Caki2 (cell line): ENCODE measurements around the gene EXOSC7. TPM values are rescaled to one million over a fixed set of nuclear protein-coding genes. Genes with fewer than 3 reads are reported as not detected.

Experiments used
- DNase-seq: peaks from one replicate; pipeline ENCODE4 v3.0.0-alpha.2; 2015; ENCODE audit warnings: low read depth
- in situ Hi-C: cut with HindIII; loops from 2 replicates; pipeline ENCODE4 v1.10.0; 2016; ENCODE audit warnings: low sequenced_read_pairs, low pct_unique_long_range_greater_than_20kb, mixed read lengths
- total RNA-seq: library from RNA; depleted of rRNA; stranded (reverse); fragments of >200 nt; shearing (Covaris generic); gene quantifications from 2 replicates; pipeline ENCODE4 v1.2.3, GENCODE V29; 2014; ENCODE audit warnings: low replicate concordance

EXOSC7 gene
- total RNA-seq, 1 experiment from 2014 or later: 24.0 TPM

GRCh38 chr3:44987332-44987731 lies 11.3 kb downstream of the EXOSC7 start:
- no peak for DNase-seq

DNA sequence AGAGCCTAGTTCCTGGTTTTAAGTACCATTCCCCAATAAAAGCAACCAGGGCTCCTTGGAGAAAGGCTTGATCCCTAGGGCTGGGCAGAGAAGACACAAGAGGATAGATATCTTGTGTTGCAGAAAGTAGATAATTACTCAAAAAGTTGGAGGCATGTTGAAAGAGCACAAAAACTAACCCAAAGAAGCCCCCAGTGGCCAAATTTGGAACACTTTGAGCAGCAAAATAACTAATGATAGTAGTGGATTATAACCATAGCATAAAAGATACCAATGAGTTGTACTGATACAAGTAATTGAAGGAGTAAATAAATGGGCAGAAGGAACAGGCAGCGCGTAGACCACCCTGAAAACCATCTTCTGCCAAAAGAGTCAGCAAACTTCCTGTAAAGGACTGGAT lies 12.0 kb downstream of the EXOSC7 start:
- no peak for DNase-seq
- in situ Hi-C loops: no loop called here

More at GRCh38 chr3:44987332-44987731, 11.3 kb downstream of the EXOSC7 start:
- in situ Hi-C loops: no loop called here

DNA sequence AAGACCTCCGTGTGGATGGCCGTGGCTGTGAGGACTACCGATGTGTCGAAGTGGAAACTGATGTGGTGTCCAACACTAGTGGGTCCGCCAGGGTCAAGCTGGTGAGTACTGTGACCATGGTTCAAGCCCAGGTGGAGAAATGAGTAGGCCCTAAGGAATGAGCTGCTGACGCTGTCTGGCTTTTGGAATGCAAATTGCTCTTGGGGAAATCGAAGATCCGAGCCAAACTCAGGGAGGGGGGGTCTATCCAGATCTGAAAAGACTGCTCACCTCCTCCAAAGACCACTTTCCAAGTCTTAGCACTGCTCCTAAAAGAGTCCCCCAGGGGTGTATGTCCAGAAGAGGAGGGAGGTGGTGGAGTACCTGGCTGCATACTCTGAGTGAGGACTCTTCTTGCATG lies 13.1 kb downstream of the EXOSC7 start:
- in situ Hi-C loops: no loop called here

GRCh38 chr3:44989636-44990373 lies 13.8 kb downstream of the EXOSC7 start:
- in situ Hi-C loops: no loop called here

More for the DNA sequence above, 13.1 kb downstream of the EXOSC7 start:
- no peak for DNase-seq

GRCh38 chr3:44991326-44991725 lies 15.3 kb downstream of the EXOSC7 start:
- no peak for DNase-seq
- in situ Hi-C loops: no loop called here

More at GRCh38 chr3:44989636-44990373, 13.8 kb downstream of the EXOSC7 start:
- no peak for DNase-seq

GRCh38 chr3:44992555-44993470 lies 16.8 kb downstream of the EXOSC7 start:
- no peak for DNase-seq

DNA sequence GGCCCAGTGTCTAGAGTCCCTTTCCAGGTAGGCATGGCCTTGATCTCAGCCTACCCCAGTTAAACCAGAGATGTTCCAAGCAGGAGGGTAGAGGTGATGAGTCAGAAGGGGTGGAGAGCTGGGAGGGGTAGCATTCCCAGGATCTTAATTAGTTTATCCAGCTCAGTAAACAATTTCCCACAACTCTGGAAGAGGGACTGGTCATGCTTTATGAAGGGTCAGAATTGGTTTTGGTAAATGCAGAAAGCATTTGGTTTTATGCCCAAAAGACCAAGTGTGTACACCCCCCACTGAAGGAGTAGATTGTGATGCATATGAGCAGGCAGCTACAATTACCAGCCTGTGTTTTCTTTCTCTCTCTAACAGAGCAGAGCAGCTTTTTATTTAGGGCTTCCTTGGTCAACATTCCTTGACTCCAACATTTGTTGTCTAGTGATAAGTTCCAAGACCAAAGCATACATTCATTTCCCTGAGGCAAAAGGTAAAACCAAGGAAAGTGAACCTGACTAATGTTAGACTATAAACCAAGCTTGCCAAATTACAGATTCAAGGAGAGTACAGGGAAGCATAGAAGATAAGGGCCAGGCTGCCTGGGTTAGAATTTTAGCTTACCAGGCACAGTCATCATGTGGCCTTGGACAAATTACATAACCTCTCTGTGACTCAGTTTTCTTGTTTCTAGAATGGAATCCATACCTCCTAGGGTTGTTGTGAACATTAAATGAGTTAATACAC lies 17.6 kb downstream of the EXOSC7 start:
- peak; percentile 67 for DNase-seq
- in situ Hi-C loops: no loop called here

More at GRCh38 chr3:44992555-44993470, 16.8 kb downstream of the EXOSC7 start:
- in situ Hi-C loops: no loop called here

GRCh38 chr3:44995142-44995770 lies 19.2 kb downstream of the EXOSC7 start:
- in situ Hi-C loops: no loop called here
- DNase-seq: peak; percentile 75

GRCh38 chr3:44996556-44996969 lies 20.5 kb downstream of the EXOSC7 start:
- DNase-seq: peak; percentile 64
- in situ Hi-C loops: no loop called here

DNA sequence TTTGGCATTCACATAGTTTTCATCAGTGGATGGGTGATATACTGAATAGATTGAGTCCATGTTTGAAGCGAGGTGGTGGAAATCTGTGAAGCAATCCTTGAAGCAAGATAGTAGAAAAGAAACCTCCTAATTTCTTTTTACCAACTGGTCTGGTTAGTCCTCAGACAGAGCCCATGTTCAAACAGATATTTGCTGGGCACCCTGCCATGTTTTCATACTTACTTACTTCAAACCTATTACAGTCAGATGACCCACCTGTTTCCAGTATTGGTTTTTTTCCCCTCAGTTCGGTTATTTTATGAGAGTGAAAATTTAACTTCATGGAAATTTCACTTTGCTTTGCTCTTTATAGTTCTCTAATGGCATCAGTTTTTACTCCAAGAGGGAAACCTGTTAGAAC lies 23.7 kb downstream of the EXOSC7 start:
- in situ Hi-C loops: no loop called here
- DNase-seq: no peak

DNA sequence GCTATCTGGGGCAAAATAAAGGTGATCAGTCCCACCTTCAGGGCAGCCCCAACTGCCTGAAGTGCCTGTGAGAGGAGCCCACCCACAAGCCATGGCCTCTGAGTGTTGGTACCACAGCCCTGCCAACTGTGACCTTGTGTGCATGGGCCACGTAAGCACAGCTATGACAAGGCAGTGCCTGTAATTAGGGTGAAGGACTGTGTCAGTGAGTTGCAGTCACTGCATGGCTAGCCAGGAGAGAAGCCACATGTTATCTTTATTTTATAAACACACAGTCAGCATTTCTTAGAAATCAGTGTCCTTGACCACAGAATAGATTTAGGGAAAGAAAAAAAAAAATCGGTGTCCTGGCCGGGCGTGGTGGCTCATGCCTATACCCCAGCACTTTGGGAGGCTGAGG lies 24.8 kb downstream of the EXOSC7 start:
- DNase-seq: peak; percentile 60
- in situ Hi-C loops: no loop called here

GRCh38 chr3:45001738-45002137 lies 25.7 kb downstream of the EXOSC7 start:
- DNase-seq: no peak
- in situ Hi-C loops: no loop called here

DNA sequence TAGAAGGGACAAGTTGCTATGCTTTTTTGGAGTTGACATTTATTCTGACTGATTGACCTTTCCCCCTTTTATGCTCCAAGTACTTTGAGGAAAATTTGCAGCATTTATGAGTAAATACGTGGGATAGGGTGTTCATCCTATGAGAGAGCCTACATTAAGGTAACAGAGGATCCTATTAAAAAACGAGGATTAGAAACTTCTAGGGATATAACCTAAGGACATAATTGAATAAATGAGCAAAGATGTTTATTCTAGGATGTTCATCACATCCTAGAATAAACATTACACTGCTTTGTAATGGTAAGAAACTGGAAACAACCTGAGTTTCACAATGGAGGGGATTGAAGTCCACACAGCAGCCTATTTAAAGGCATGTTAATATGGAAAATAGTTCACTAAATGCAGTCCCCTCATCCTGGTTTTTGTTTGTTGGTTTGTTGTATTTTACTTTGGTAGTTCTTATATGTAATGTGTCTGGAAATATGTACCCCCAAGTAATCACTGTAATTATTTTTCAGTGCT lies 26.2 kb downstream of the EXOSC7 start:
- in situ Hi-C loops: no loop called here
- no peak for DNase-seq

- DNase-seq: no peak
- in situ Hi-C loops: no loop called here
Measured at GRCh38 chr3:45002720-45003119, 26.7 kb downstream of the EXOSC7 start.

DNA sequence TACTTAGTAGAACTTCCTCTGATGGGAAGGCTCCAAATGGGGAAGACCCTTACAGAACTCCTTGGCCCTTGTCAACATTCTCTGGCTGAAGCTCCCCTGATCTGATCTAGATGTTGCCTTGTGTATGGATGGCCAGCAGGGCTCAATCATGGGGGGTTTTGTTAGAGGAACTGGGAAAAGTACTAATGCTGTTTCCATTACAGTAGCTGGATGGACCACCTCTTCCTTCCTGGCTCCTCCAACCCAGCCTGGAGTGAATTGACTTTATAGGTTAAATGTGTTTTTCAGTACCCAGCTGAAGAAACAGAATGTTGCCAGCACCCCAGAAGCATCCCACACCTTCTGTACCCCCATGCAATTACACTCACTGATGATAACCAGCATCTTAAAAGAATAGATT lies 27.4 kb downstream of the EXOSC7 start:
- DNase-seq: no peak
- in situ Hi-C loops: no loop called here

GRCh38 chr3:45003859-45004258 lies 27.8 kb downstream of the EXOSC7 start:
- in situ Hi-C loops: no loop called here

DNA sequence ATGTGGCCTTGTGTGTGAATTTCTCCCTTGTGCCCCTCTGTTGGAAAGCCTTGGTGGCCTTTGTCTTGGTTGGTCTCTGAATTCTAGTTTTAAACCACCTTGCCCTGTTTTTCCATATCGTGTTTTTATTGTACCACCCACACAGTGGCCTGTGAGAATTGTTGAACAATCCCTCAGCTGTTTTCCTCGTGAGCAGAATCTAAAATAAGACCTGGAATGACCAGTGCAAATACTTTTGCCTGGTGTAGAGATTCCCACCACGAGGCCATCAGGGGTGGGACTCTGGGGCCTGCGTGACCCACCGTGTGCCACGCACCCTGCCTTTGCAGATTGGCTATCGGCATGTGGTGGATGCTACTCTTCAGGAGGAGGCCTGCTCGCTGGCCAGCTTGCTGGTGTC lies 31.0 kb downstream of the EXOSC7 start:
- in situ Hi-C loops: no loop called here
- no peak for DNase-seq

More at GRCh38 chr3:45003859-45004258, 27.8 kb downstream of the EXOSC7 start:
- DNase-seq: no peak

GRCh38 chr3:45008117-45008516 lies 32.1 kb downstream of the EXOSC7 start:
- DNase-seq: no peak
- in situ Hi-C loops: no loop called here
